ENCODE results near the gene TMEM154. TPM values are rescaled to one million over a fixed set of nuclear protein-coding genes. Genes with fewer than 3 reads are reported as not detected.

The TMEM154 gene
- total and polyA plus RNA-seq, 2 experiments from 2014 or later, result 0.36 to 1.7 TPM

- Histone ChIP-seq H3K27ac (no peak overlapping the region), H3K9me2 (replicated peaks; ENCODE audit: insufficient read depth) (no peaks in the 10 kb centered on the region), H3K79me2 (no peaks in the 10 kb centered on the region), H3K4me2 (no peak overlapping the region), H3K27me3 (no peaks in the 10 kb centered on the region), H3K4me3 (no peak overlapping the region), H3K9me3 (ENCODE audit: low read depth) (no peaks in the 10 kb centered on the region), H3K36me3 (replicated peaks; ENCODE audit: insufficient read depth, low read depth) (no peaks in the 10 kb centered on the region), H3K4me1 (ENCODE audit: insufficient read depth) (no peaks in the 10 kb centered on the region), H2AFZ (no peak overlapping the region), H4K20me1 (ENCODE audit: insufficient read depth, poor library complexity, severe bottlenecking) (no peaks in the 10 kb centered on the region)
- WGBS (ENCODE audit: low lambda C conversion rate, missing lambda C conversion rate), result 38% methylated on average over 3 of the region's 3 CpGs
- TF ChIP-seq EZH2 (IDR thresholded peaks at IDR 0.05; ENCODE audit: borderline replicate concordance), result no peak
- TF ChIP-seq CTCF (IDR thresholded peaks at IDR 0.05; ENCODE audit: poor library complexity), result no peak
- TF ChIP-seq EZH2phosphoT487 (IDR thresholded peaks at IDR 0.05; ENCODE audit: low read depth, severe bottlenecking, unreplicated experiment), result no peak
- DNase-seq (ENCODE audit: low spot score), result no peak
Observed at GRCh38 chr4:152633118-152633517, 46.7 kb downstream of the TMEM154 start.

- Histone ChIP-seq H4K20me1 (ENCODE audit: insufficient read depth, poor library complexity, severe bottlenecking) (no peaks in the 10 kb centered on the region), H3K4me3 (no peak overlapping the region), H3K9me2 (replicated peaks; ENCODE audit: insufficient read depth) (no peaks in the 10 kb centered on the region), H3K4me1 (ENCODE audit: insufficient read depth) (no peaks in the 10 kb centered on the region), H3K27ac (no peak overlapping the region), H3K36me3 (replicated peaks; ENCODE audit: insufficient read depth, low read depth) (no peaks in the 10 kb centered on the region), H2AFZ (no peak overlapping the region), H3K27me3 (no peaks in the 10 kb centered on the region), H3K9me3 (ENCODE audit: low read depth) (no peaks in the 10 kb centered on the region), H3K79me2 (no peaks in the 10 kb centered on the region), H3K4me2 (no peak overlapping the region)
- no peak for TF ChIP-seq CTCF (IDR thresholded peaks at IDR 0.05; ENCODE audit: poor library complexity)
- no peak for TF ChIP-seq EZH2phosphoT487 (IDR thresholded peaks at IDR 0.05; ENCODE audit: low read depth, severe bottlenecking, unreplicated experiment)
- no peak for TF ChIP-seq EZH2 (IDR thresholded peaks at IDR 0.05; ENCODE audit: borderline replicate concordance)
- no peak for DNase-seq (ENCODE audit: low spot score)
- WGBS (ENCODE audit: low lambda C conversion rate, missing lambda C conversion rate), result 67% methylated on average over 1 of the region's 1 CpG
Observed at GRCh38 chr4:152630324-152630723, 49.5 kb downstream of the TMEM154 start.

GRCh38 chr4:152629908-152630307, 49.9 kb downstream of the TMEM154 start:
- no peaks in the 10 kb centered on the region for H3K27me3 ChIP-seq
- H3K4me1 ChIP-seq (ENCODE audit: insufficient read depth), result no peaks in the 10 kb centered on the region
- H4K20me1 ChIP-seq (ENCODE audit: insufficient read depth, poor library complexity, severe bottlenecking), result no peaks in the 10 kb centered on the region
- WGBS (ENCODE audit: low lambda C conversion rate, missing lambda C conversion rate), result 96% methylated on average over 3 of the region's 3 CpGs
- H3K79me2 ChIP-seq, result no peaks in the 10 kb centered on the region
- DNase-seq (ENCODE audit: low spot score), result no peak
- H3K9me2 ChIP-seq (replicated peaks; ENCODE audit: insufficient read depth), result no peaks in the 10 kb centered on the region
- no peak overlapping the region for H3K4me3 ChIP-seq
- no peak overlapping the region for H3K4me2 ChIP-seq
- H3K27ac ChIP-seq, result no peak overlapping the region
- H3K9me3 ChIP-seq (ENCODE audit: low read depth), result no peaks in the 10 kb centered on the region
- H3K36me3 ChIP-seq (replicated peaks; ENCODE audit: insufficient read depth, low read depth), result no peaks in the 10 kb centered on the region
- no peak for TF ChIP-seq EZH2phosphoT487 (IDR thresholded peaks at IDR 0.05; ENCODE audit: low read depth, severe bottlenecking, unreplicated experiment)
- no peak for TF ChIP-seq CTCF (IDR thresholded peaks at IDR 0.05; ENCODE audit: poor library complexity)
- TF ChIP-seq EZH2 (IDR thresholded peaks at IDR 0.05; ENCODE audit: borderline replicate concordance), result no peak
- no peak overlapping the region for H2AFZ ChIP-seq

GRCh38 chr4:152628128-152628527, 51.7 kb downstream of the TMEM154 start:
- no peaks in the 10 kb centered on the region for H3K9me3 ChIP-seq (ENCODE audit: low read depth)
- DNase-seq (ENCODE audit: low spot score), result no peak
- no peak overlapping the region for H2AFZ ChIP-seq
- no peaks in the 10 kb centered on the region for H3K9me2 ChIP-seq (replicated peaks; ENCODE audit: insufficient read depth)
- no peak overlapping the region for H3K4me3 ChIP-seq
- no peaks in the 10 kb centered on the region for H4K20me1 ChIP-seq (ENCODE audit: insufficient read depth, poor library complexity, severe bottlenecking)
- no peak overlapping the region for H3K4me2 ChIP-seq
- no peaks in the 10 kb centered on the region for H3K27me3 ChIP-seq
- no peak overlapping the region for H3K27ac ChIP-seq
- no peaks in the 10 kb centered on the region for H3K4me1 ChIP-seq (ENCODE audit: insufficient read depth)
- TF ChIP-seq CTCF (IDR thresholded peaks at IDR 0.05; ENCODE audit: poor library complexity) (no peak), EZH2 (IDR thresholded peaks at IDR 0.05; ENCODE audit: borderline replicate concordance) (no peak), EZH2phosphoT487 (IDR thresholded peaks at IDR 0.05; ENCODE audit: low read depth, severe bottlenecking, unreplicated experiment) (no peak)
- no peaks in the 10 kb centered on the region for H3K79me2 ChIP-seq
- no peaks in the 10 kb centered on the region for H3K36me3 ChIP-seq (replicated peaks; ENCODE audit: insufficient read depth, low read depth)
- WGBS (ENCODE audit: low lambda C conversion rate, missing lambda C conversion rate), result 95% methylated on average over 5 of the region's 5 CpGs

Measured in hepatocyte (in vitro differentiated cells).